Measurements from ENCODE around the gene FANK1. TPM values are rescaled to one million over a fixed set of nuclear protein-coding genes. Genes with fewer than 3 reads are reported as not detected.

The FANK1 gene
- polyA plus RNA-seq, 12 donors = 0.19 to 6.1 (median 0.98) TPM; not detected in 2

Other genes starting within 250 kb of the FANK1 start
- gene TEX36, start 213.4 kb upstream of the FANK1 start, polyA plus RNA-seq (ENCODE audit: insufficient read length in 12 of 12) = not detected
- gene EDRF1, start 176.9 kb upstream of the FANK1 start, polyA plus RNA-seq (ENCODE audit: insufficient read length in 12 of 12) = 10 to 100 TPM in 11 of 12 donors, not detected in 1; 16.1 to 33.7 (median 24.3) TPM
- under 1 TPM in 10 of 12 donors, not detected in 2; 0.14 to 0.60 (median 0.51) TPM for gene MMP21, start 120.7 kb upstream of the FANK1 start, polyA plus RNA-seq (ENCODE audit: insufficient read length in 12 of 12)
- 10 to 100 TPM in 11 of 12 donors, not detected in 1; 43.2 to 79.5 (median 57.8) TPM for gene UROS, start 73.3 kb upstream of the FANK1 start, polyA plus RNA-seq (ENCODE audit: insufficient read length in 12 of 12)
- gene BCCIP, start 73.0 kb upstream of the FANK1 start, polyA plus RNA-seq (ENCODE audit: insufficient read length in 12 of 12) = 10 to 100 TPM in 11 of 12 donors, not detected in 1; 36.9 to 75.0 (median 68.6) TPM
- gene DHX32, start 15.3 kb upstream of the FANK1 start, polyA plus RNA-seq (ENCODE audit: insufficient read length in 12 of 12) = 10 to 100 TPM in 10 of 12 donors, 1 to 10 TPM in 1, not detected in 1; 7.1 to 23.3 (median 19.2) TPM